DMS79 (cell line): Measurements from ENCODE around the gene DEDD.

Experiments used
- DNase-seq: peaks from one replicate; lab custom pipeline; 2025; lab: John Stamatoyannopoulos, UW

DEDD gene

GRCh38 chr1:161072751-161073449 lies 59.6 kb downstream of the DEDD start:
- DNase-seq, result no peak

DNA sequence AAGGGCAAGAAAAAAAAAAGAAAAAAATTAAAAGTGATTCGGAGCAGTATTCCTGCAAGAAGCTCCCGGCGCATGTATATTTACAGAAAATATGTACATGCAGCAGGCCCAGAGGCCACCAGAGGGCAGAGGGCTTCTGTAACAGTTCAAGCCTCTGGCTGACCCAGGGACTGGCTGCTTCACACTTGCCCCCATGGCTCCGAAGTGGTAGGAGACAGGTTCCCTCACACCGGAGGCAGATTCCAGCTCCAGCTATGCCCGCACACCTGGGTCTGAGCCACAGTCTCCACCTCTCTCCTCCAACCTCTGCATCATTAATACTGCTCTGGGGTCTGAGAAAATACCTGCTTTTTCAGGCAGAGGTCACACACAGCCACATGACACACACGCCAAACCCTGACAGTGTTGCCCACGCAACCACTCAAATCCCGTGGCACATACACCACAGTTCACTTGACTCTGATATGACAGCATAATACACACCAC lies 60.5 kb downstream of the DEDD start:
- DNase-seq, result no peak
